ENCODE data around the gene SMAD9. TPM values are rescaled to one million over a fixed set of nuclear protein-coding genes. Genes with fewer than 3 reads are reported as not detected.

Gene SMAD9
- total RNA-seq, 1 experiment from 2014 or later = 1.2 TPM

- Mint-ChIP-seq H3K27ac (ENCODE audit: unreplicated experiment) (no peak overlapping the region), H3K27me3 (ENCODE audit: insufficient read depth, unreplicated experiment) (peaks cover 7% of the 10 kb centered on the region), H3K9me3 (ENCODE audit: unreplicated experiment) (no peaks in the 10 kb centered on the region), H3K4me1 (ENCODE audit: low read depth, unreplicated experiment) (no peaks in the 10 kb centered on the region), H3K4me3 (ENCODE audit: unreplicated experiment) (no peak overlapping the region), H3K36me3 (ENCODE audit: insufficient read depth, unreplicated experiment) (no peaks in the 10 kb centered on the region)
- Histone ChIP-seq H3K9me3 (no peaks in the 10 kb centered on the region), H3K4me3 (ENCODE audit: low read depth, low read length) (no peak overlapping the region), H3K4me1 (no peaks in the 10 kb centered on the region), H3K27me3 (replicated peaks; ENCODE audit: control insufficient read depth, insufficient read depth, low read length) (no peaks in the 10 kb centered on the region), H3K36me3 (ENCODE audit: control insufficient read depth, insufficient read depth, low read length) (no peaks in the 10 kb centered on the region)
- no peak for DNase-seq
- no TSS peak for BruUV-seq (replicated peaks)
- POLR2A ChIA-PET = no interaction called here
- intact Hi-C loops (cut with micrococcal nuclease; ENCODE audit: unreplicated experiment) = no loop called here
- no peak for TF ChIP-seq CTCF (IDR thresholded peaks at IDR 0.05; ENCODE audit: insufficient read depth in 1 of 2, low read depth in 1 of 2, low read length in 1 of 2, severe bottlenecking in 1 of 2, unreplicated experiment in 1 of 2)
- CTCF ChIA-PET = no interaction called here
Observed at GRCh38 chr13:36910545-36910944, 9.5 kb downstream of the SMAD9 start.

GRCh38 chr13:36907821-36908220 lies 12.2 kb downstream of the SMAD9 start:
- no peaks in the 10 kb centered on the region for H3K9me3 Mint-ChIP-seq (ENCODE audit: unreplicated experiment)
- Histone ChIP-seq H3K27me3 (replicated peaks; ENCODE audit: control insufficient read depth, insufficient read depth, low read length) (no peaks in the 10 kb centered on the region), H3K36me3 (ENCODE audit: control insufficient read depth, insufficient read depth, low read length) (no peaks in the 10 kb centered on the region), H3K4me3 (ENCODE audit: low read depth, low read length) (no peak overlapping the region), H3K4me1 (no peaks in the 10 kb centered on the region), H3K9me3 (no peaks in the 10 kb centered on the region)
- BruUV-seq (replicated peaks) = no TSS peak
- DNase-seq = no peak
- H3K4me1 Mint-ChIP-seq (ENCODE audit: low read depth, unreplicated experiment) = no peaks in the 10 kb centered on the region
- H3K4me3 Mint-ChIP-seq (ENCODE audit: unreplicated experiment) = no peak overlapping the region
- intact Hi-C loops (cut with micrococcal nuclease; ENCODE audit: unreplicated experiment) = no loop called here
- no peak overlapping the region for H3K27ac Mint-ChIP-seq (ENCODE audit: unreplicated experiment)
- peaks cover 2% of the 10 kb centered on the region for H3K27me3 Mint-ChIP-seq (ENCODE audit: insufficient read depth, unreplicated experiment)
- ChIA-PET CTCF (no interaction called here), POLR2A (no interaction called here)
- no peak for TF ChIP-seq CTCF (IDR thresholded peaks at IDR 0.05; ENCODE audit: insufficient read depth in 1 of 2, low read depth in 1 of 2, low read length in 1 of 2, severe bottlenecking in 1 of 2, unreplicated experiment in 1 of 2)
- H3K36me3 Mint-ChIP-seq (ENCODE audit: insufficient read depth, unreplicated experiment) = no peaks in the 10 kb centered on the region

GRCh38 chr13:36907266-36907665 lies 12.8 kb downstream of the SMAD9 start:
- Mint-ChIP-seq H3K4me1 (ENCODE audit: low read depth, unreplicated experiment) (no peaks in the 10 kb centered on the region), H3K27ac (ENCODE audit: unreplicated experiment) (no peak overlapping the region), H3K4me3 (ENCODE audit: unreplicated experiment) (no peak overlapping the region), H3K27me3 (ENCODE audit: insufficient read depth, unreplicated experiment) (peaks cover 2% of the 10 kb centered on the region), H3K9me3 (ENCODE audit: unreplicated experiment) (no peaks in the 10 kb centered on the region), H3K36me3 (ENCODE audit: insufficient read depth, unreplicated experiment) (no peaks in the 10 kb centered on the region)
- DNase-seq = no peak
- H3K36me3 ChIP-seq (ENCODE audit: control insufficient read depth, insufficient read depth, low read length) = no peaks in the 10 kb centered on the region
- intact Hi-C loops (cut with micrococcal nuclease; ENCODE audit: unreplicated experiment) = no loop called here
- no TSS peak for BruUV-seq (replicated peaks)
- ChIA-PET CTCF (no interaction called here), POLR2A (no interaction called here)
- no peak for TF ChIP-seq CTCF (IDR thresholded peaks at IDR 0.05; ENCODE audit: insufficient read depth in 1 of 2, low read depth in 1 of 2, low read length in 1 of 2, severe bottlenecking in 1 of 2, unreplicated experiment in 1 of 2)
- H3K27me3 ChIP-seq (replicated peaks; ENCODE audit: control insufficient read depth, insufficient read depth, low read length) = no peaks in the 10 kb centered on the region
- H3K4me3 ChIP-seq (ENCODE audit: low read depth, low read length) = no peak overlapping the region
- H3K9me3 ChIP-seq = no peaks in the 10 kb centered on the region
- no peaks in the 10 kb centered on the region for H3K4me1 ChIP-seq

All from Caco-2 (cell line).